ENCODE results near the gene POP4. TPM values are rescaled to one million over a fixed set of nuclear protein-coding genes. Genes with fewer than 3 reads are reported as not detected.

The POP4 gene
- total RNA-seq, 1 donor from 2014 or later, result 60.6 TPM

- H3K79me2 ChIP-seq (ENCODE audit: insufficient read depth, low read length), result no peaks in the 10 kb centered on the region
- H3K9me3 ChIP-seq (ENCODE audit: insufficient read depth, low read depth, low read length), result no peaks in the 10 kb centered on the region
- H3K36me3 ChIP-seq (ENCODE audit: insufficient read depth, low read length), result no peaks in the 10 kb centered on the region
- no peak overlapping the region for H3K4me2 ChIP-seq (ENCODE audit: low read length)
- H3K4me3 Mint-ChIP-seq (ENCODE audit: unreplicated experiment), result no peak overlapping the region
- no peaks in the 10 kb centered on the region for H3K4me1 ChIP-seq (ENCODE audit: insufficient read depth, low read length)
- no peak for FAIRE-seq
- H3K27ac Mint-ChIP-seq (ENCODE audit: unreplicated experiment), result no peak overlapping the region
- peaks cover 3% of the 10 kb centered on the region for H3K36me3 Mint-ChIP-seq (ENCODE audit: low read depth, unreplicated experiment)
- no peak overlapping the region for H3K27ac ChIP-seq (ENCODE audit: low read depth, low read length)
- no peaks in the 10 kb centered on the region for H3K27me3 ChIP-seq (ENCODE audit: insufficient read depth, low read length)
- H3K4me1 Mint-ChIP-seq (ENCODE audit: low read depth, unreplicated experiment), result no peaks in the 10 kb centered on the region
- DNase-seq (ENCODE audit: low read depth), result no peak
- no peak overlapping the region for H3K9ac ChIP-seq (ENCODE audit: low read length)
- no peak overlapping the region for H2AFZ ChIP-seq (ENCODE audit: low read depth, low read length)
- no peaks in the 10 kb centered on the region for H3K9me3 Mint-ChIP-seq (ENCODE audit: unreplicated experiment)
- H4K20me1 ChIP-seq (ENCODE audit: insufficient read depth, low read length), result no peaks in the 10 kb centered on the region
- no peak overlapping the region for H3K4me3 ChIP-seq (ENCODE audit: insufficient read depth, low read depth, low read length)
- H3K27me3 Mint-ChIP-seq (ENCODE audit: low read depth, unreplicated experiment), result peaks cover 2% of the 10 kb centered on the region
- TF ChIP-seq CTCF (IDR thresholded peaks at IDR 0.05; ENCODE audit: insufficient read depth, low read depth, low read length), result no peak
- TF ChIP-seq EZH2 (IDR thresholded peaks at IDR 0.05; ENCODE audit: insufficient read depth, low read length), result no peak
Measured at GRCh38 chr19:29628661-29629385, 22.7 kb downstream of the POP4 start.

DNA sequence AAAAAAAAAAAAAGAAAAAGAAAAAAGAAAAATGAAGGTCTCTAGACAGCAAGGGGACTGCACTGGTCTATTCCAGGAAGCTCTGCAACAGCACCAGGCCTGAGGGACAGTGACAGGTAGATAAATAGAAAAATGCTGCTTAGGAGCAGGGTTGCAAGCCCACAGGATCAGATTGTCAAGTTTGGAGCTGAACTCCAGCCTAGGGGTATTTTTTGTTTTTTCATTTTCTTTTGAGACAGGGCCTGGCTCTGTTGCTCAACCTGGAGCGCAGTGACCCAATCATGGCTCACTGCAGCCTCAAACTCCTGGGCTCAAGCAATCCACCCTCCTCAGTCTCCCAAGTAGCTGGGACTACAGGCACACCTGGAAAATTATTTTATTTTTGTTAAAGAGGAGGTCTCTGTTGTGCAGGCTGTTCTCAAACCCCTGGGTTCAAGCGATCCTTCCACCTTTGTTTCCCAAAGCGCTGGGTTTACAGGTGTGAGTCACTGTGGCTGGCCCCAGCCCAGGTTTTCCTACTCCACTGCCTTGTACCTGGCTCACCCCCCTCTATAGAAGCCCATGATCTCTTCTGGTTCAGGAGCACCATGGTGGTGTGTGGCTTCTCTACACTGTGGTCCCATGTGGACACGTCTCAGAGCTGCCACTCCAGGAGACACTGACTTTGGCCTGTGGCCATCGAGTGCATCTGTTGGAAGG is 23.9 kb downstream of the POP4 start:
- no peak overlapping the region for H3K4me2 ChIP-seq (ENCODE audit: low read length)
- no peak for FAIRE-seq
- H3K9me3 Mint-ChIP-seq (ENCODE audit: unreplicated experiment), result no peaks in the 10 kb centered on the region
- no peaks in the 10 kb centered on the region for H3K27me3 ChIP-seq (ENCODE audit: insufficient read depth, low read length)
- H3K4me3 Mint-ChIP-seq (ENCODE audit: unreplicated experiment), result no peak overlapping the region
- no peak overlapping the region for H3K27ac Mint-ChIP-seq (ENCODE audit: unreplicated experiment)
- no peaks in the 10 kb centered on the region for H3K79me2 ChIP-seq (ENCODE audit: insufficient read depth, low read length)
- H3K9ac ChIP-seq (ENCODE audit: low read length), result no peak overlapping the region
- peaks cover 2% of the 10 kb centered on the region for H3K27me3 Mint-ChIP-seq (ENCODE audit: low read depth, unreplicated experiment)
- no peak overlapping the region for H2AFZ ChIP-seq (ENCODE audit: low read depth, low read length)
- TF ChIP-seq CTCF (IDR thresholded peaks at IDR 0.05; ENCODE audit: insufficient read depth, low read depth, low read length), result no peak
- TF ChIP-seq EZH2 (IDR thresholded peaks at IDR 0.05; ENCODE audit: insufficient read depth, low read length), result no peak
- H3K4me1 Mint-ChIP-seq (ENCODE audit: low read depth, unreplicated experiment), result no peaks in the 10 kb centered on the region
- no peak overlapping the region for H3K4me3 ChIP-seq (ENCODE audit: insufficient read depth, low read depth, low read length)
- H3K9me3 ChIP-seq (ENCODE audit: insufficient read depth, low read depth, low read length), result no peaks in the 10 kb centered on the region
- H3K36me3 Mint-ChIP-seq (ENCODE audit: low read depth, unreplicated experiment), result peaks cover 3% of the 10 kb centered on the region
- H3K4me1 ChIP-seq (ENCODE audit: insufficient read depth, low read length), result no peaks in the 10 kb centered on the region
- no peaks in the 10 kb centered on the region for H4K20me1 ChIP-seq (ENCODE audit: insufficient read depth, low read length)
- H3K36me3 ChIP-seq (ENCODE audit: insufficient read depth, low read length), result no peaks in the 10 kb centered on the region
- no peak for DNase-seq (ENCODE audit: low read depth)
- H3K27ac ChIP-seq (ENCODE audit: low read depth, low read length), result no peak overlapping the region

GRCh38 chr19:29630655-29631054 is 24.6 kb downstream of the POP4 start:
- H3K4me1 Mint-ChIP-seq (ENCODE audit: low read depth, unreplicated experiment), result no peaks in the 10 kb centered on the region
- no peak for DNase-seq (ENCODE audit: low read depth)
- H4K20me1 ChIP-seq (ENCODE audit: insufficient read depth, low read length), result no peaks in the 10 kb centered on the region

More at GRCh38 chr19:29630655-29631054, 24.6 kb downstream of the POP4 start:
- Histone ChIP-seq H2AFZ (ENCODE audit: low read depth, low read length) (no peak overlapping the region), H3K79me2 (ENCODE audit: insufficient read depth, low read length) (no peaks in the 10 kb centered on the region), H3K4me2 (ENCODE audit: low read length) (no peak overlapping the region), H3K4me3 (ENCODE audit: insufficient read depth, low read depth, low read length) (no peak overlapping the region), H3K27me3 (ENCODE audit: insufficient read depth, low read length) (no peaks in the 10 kb centered on the region), H3K36me3 (ENCODE audit: insufficient read depth, low read length) (no peaks in the 10 kb centered on the region), H3K9me3 (ENCODE audit: insufficient read depth, low read depth, low read length) (no peaks in the 10 kb centered on the region), H3K9ac (ENCODE audit: low read length) (no peak overlapping the region), H3K27ac (ENCODE audit: low read depth, low read length) (no peak overlapping the region), H3K4me1 (ENCODE audit: insufficient read depth, low read length) (no peaks in the 10 kb centered on the region)
- TF ChIP-seq EZH2 (IDR thresholded peaks at IDR 0.05; ENCODE audit: insufficient read depth, low read length) (no peak), CTCF (IDR thresholded peaks at IDR 0.05; ENCODE audit: insufficient read depth, low read depth, low read length) (no peak)
- Mint-ChIP-seq H3K9me3 (ENCODE audit: unreplicated experiment) (no peaks in the 10 kb centered on the region), H3K27me3 (ENCODE audit: low read depth, unreplicated experiment) (peaks cover 2% of the 10 kb centered on the region), H3K36me3 (ENCODE audit: low read depth, unreplicated experiment) (peaks cover 3% of the 10 kb centered on the region), H3K27ac (ENCODE audit: unreplicated experiment) (no peak overlapping the region), H3K4me3 (ENCODE audit: unreplicated experiment) (no peak overlapping the region)
- FAIRE-seq, result no peak
